H9 (cell line): ENCODE measurements around the gene C7orf57. TPM values are rescaled to one million over a fixed set of nuclear protein-coding genes. Genes with fewer than 3 reads are reported as not detected.

Experiments used
- DNase-seq: peaks from one replicate; pipeline ENCODE4 v3.0.0-alpha.2; 2017
- H2AFZ ChIP-seq: one replicate; pipeline ENCODE4 v1.6.1; 2013; ENCODE audit warnings: mild to moderate bottlenecking, low read length, control low read depth, moderate library complexity
- H2AK5ac ChIP-seq: 2 replicates; pipeline ENCODE4 v1.6.1; 2013; ENCODE audit warnings: low read length, control low read depth, mixed read lengths; ENCODE audit not compliant: insufficient read length
- H2BK120ac ChIP-seq: one replicate; pipeline ENCODE4 v1.6.1; 2013; ENCODE audit warnings: low read depth, mild to moderate bottlenecking, low read length, control low read depth, inconsistent platforms; ENCODE audit not compliant: poor library complexity, severe bottlenecking
- H2BK12ac ChIP-seq: 2 replicates; pipeline ENCODE4 v1.6.1; 2013; ENCODE audit warnings: low read length, control low read depth, mixed read lengths, low read depth; ENCODE audit not compliant: insufficient read length
- H2BK15ac ChIP-seq: 2 replicates; pipeline ENCODE4 v1.6.1; 2013; ENCODE audit warnings: low read depth, low read length, control low read depth
- H2BK20ac ChIP-seq: one replicate; pipeline ENCODE4 v1.6.1; 2013; ENCODE audit warnings: low read depth, mild to moderate bottlenecking, low read length, control low read depth, inconsistent platforms; ENCODE audit not compliant: poor library complexity, severe bottlenecking
- H2BK5ac ChIP-seq: 2 replicates; pipeline ENCODE4 v1.6.1; 2013; ENCODE audit warnings: low read length, control low read depth, mixed read lengths; ENCODE audit not compliant: insufficient read length
- H3K14ac ChIP-seq: 2 replicates; pipeline ENCODE4 v1.6.1; 2013; ENCODE audit warnings: low read length, control low read depth; ENCODE audit not compliant: insufficient read depth
- H3K18ac ChIP-seq: 2 replicates; pipeline ENCODE4 v1.6.1; 2013; ENCODE audit warnings: low read depth, mild to moderate bottlenecking, mixed read lengths, low read length, control low read depth; ENCODE audit not compliant: insufficient read length
- H3K23ac ChIP-seq: 2 replicates; pipeline ENCODE4 v1.6.1; 2013; ENCODE audit warnings: low read length, control low read depth, mixed read lengths, low read depth; ENCODE audit not compliant: insufficient read length
- H3K23me2 ChIP-seq: 2 replicates; pipeline ENCODE4 v1.6.1; 2013; ENCODE audit warnings: low read depth, mild to moderate bottlenecking, mixed read lengths, low read length, control low read depth; ENCODE audit not compliant: insufficient read length, poor library complexity, severe bottlenecking
- H3K27ac ChIP-seq: 2 replicates; pipeline ENCODE4 v1.5.1; 2013; ENCODE audit warnings: low read length, control low read depth, mixed read lengths, low read depth; ENCODE audit not compliant: insufficient read length
- H3K27me3 ChIP-seq: 2 replicates; pipeline ENCODE4 v1.6.1; 2013; ENCODE audit warnings: low read length, control low read depth, inconsistent platforms; ENCODE audit not compliant: insufficient read depth
- H3K4ac ChIP-seq: 2 replicates; pipeline ENCODE4 v1.6.1; 2013; ENCODE audit warnings: low read depth, mild to moderate bottlenecking, control low read depth, inconsistent platforms, low read length, moderate library complexity
- H3K4me1 ChIP-seq: 2 replicates; pipeline ENCODE4 v1.6.1; 2013; ENCODE audit warnings: low read length, control low read depth, inconsistent platforms; ENCODE audit not compliant: insufficient read depth
- H3K4me2 ChIP-seq: 2 replicates; pipeline ENCODE4 v1.6.1; 2013; ENCODE audit warnings: low read length, control low read depth, mixed read lengths; ENCODE audit not compliant: insufficient read length, insufficient read depth
- H3K56ac ChIP-seq: 2 replicates; pipeline ENCODE4 v1.6.1; 2013; ENCODE audit warnings: low read depth, mild to moderate bottlenecking, mixed read lengths, low read length, control low read depth; ENCODE audit not compliant: insufficient read length
- H3K79me1 ChIP-seq: 2 replicates; pipeline ENCODE4 v1.6.1; 2013; ENCODE audit warnings: low read depth, mild to moderate bottlenecking, moderate library complexity, low read length, control low read depth, inconsistent platforms; ENCODE audit not compliant: insufficient read depth, poor library complexity, severe bottlenecking
- H3K79me2 ChIP-seq: 2 replicates; pipeline ENCODE4 v1.6.1; 2013; ENCODE audit warnings: low read length, control low read depth, inconsistent platforms; ENCODE audit not compliant: insufficient read depth
- H3K9ac ChIP-seq: 2 replicates; pipeline ENCODE4 v1.6.1; 2013; ENCODE audit warnings: low read length, control low read depth, mixed read lengths; ENCODE audit not compliant: insufficient read length; ENCODE audit errors: extremely low read depth
- H3K9me3 ChIP-seq: one replicate; pipeline ENCODE4 v1.6.1; 2013; ENCODE audit warnings: low read depth, low read length, inconsistent platforms; ENCODE audit not compliant: control insufficient read depth
- H3T11ph ChIP-seq: one replicate; pipeline ENCODE4 v1.6.1; 2013; ENCODE audit warnings: mild to moderate bottlenecking, low read length, control low read depth, inconsistent platforms
- H4K20me1 ChIP-seq: one replicate; pipeline ENCODE4 v1.6.1; 2013; ENCODE audit not compliant: control insufficient read depth, insufficient read length, insufficient read depth
- H4K5ac ChIP-seq: 2 replicates; pipeline ENCODE4 v1.6.1; 2013; ENCODE audit warnings: low read depth, mild to moderate bottlenecking, mixed read lengths, low read length, control low read depth; ENCODE audit not compliant: insufficient read length
- H4K8ac ChIP-seq: replicated peaks from 2 replicates; pipeline ENCODE4 v1.6.1; 2013; ENCODE audit warnings: low read length, control low read depth, mixed read lengths, low read depth; ENCODE audit not compliant: insufficient read length
- H4K91ac ChIP-seq: 2 replicates; pipeline ENCODE4 v1.6.1; 2013; ENCODE audit warnings: low read depth, mild to moderate bottlenecking, moderate library complexity, mixed read lengths, low read length, control low read depth; ENCODE audit not compliant: insufficient read length
- H3K27ac Mint-ChIP-seq, 3 experiments: 2 replicates in 2 of 3; 3 replicates in 1 of 3; pipeline ENCODE4 v1.8.0; 2020 to 2021; ENCODE audit warnings: mixed read lengths in 3 of 3, mild to moderate bottlenecking in 1 of 3, moderate library complexity in 1 of 3
- H3K27me3 Mint-ChIP-seq: 2 replicates; pipeline ENCODE4 v1.8.0; 2021; ENCODE audit warnings: low read depth, mild to moderate bottlenecking, moderate library complexity, mixed read lengths
- H3K36me3 Mint-ChIP-seq, 3 experiments: 2 replicates in 2 of 3; 3 replicates in 1 of 3; pipeline ENCODE4 v1.8.0; 2020 to 2021; ENCODE audit warnings: low read depth in 3 of 3, mixed read lengths in 3 of 3; ENCODE audit not compliant: insufficient read depth in 1 of 3
- H3K4me1 Mint-ChIP-seq, 2 experiments: 2 replicates each; pipeline ENCODE4 v1.8.0; 2020; ENCODE audit warnings: mixed read lengths in 2 of 2
- H3K4me3 Mint-ChIP-seq, 2 experiments: 2 replicates in 1 of 2; 3 replicates in 1 of 2; pipeline ENCODE4 v1.8.0; 2020 to 2021; ENCODE audit warnings: mild to moderate bottlenecking in 2 of 2, mixed read lengths in 2 of 2, moderate library complexity in 1 of 2
- H3K9me3 Mint-ChIP-seq, 2 experiments: 2 replicates in 1 of 2; 3 replicates in 1 of 2; pipeline ENCODE4 v1.8.0; 2020; ENCODE audit warnings: mild to moderate bottlenecking in 2 of 2, mixed read lengths in 2 of 2, moderate library complexity in 1 of 2
- WGBS: extraction: QIAGEN DNeasy Blood & Tissue Kit; methylation state at CpG from one replicate; pipeline ENCODE4 v1.1.7; 2013; ENCODE audit warnings: missing lambda C conversion rate, low lambda C conversion rate, mixed read lengths; ENCODE audit not compliant: insufficient read length; ENCODE audit errors: extremely low coverage; 5-methylcytosine and 5-hydroxymethylcytosine counted together
- total RNA-seq: library from RNA; stranded (reverse); gene quantifications from 2 replicates; pipeline ENCODE4 v1.2.1, GENCODE V29; 2021
- TF ChIP-seq, protein P1 (sequence below): fragments of 200-600 bp; sonication (generic); conservative IDR thresholded peaks from 3 replicates; pipeline ENCODE4 v1.8.0; 2021; ENCODE audit warnings: antibody characterized with exemption, mild to moderate bottlenecking

C7orf57 gene
- total RNA-seq, 1 experiment from 2014 or later = not detected

DNA sequence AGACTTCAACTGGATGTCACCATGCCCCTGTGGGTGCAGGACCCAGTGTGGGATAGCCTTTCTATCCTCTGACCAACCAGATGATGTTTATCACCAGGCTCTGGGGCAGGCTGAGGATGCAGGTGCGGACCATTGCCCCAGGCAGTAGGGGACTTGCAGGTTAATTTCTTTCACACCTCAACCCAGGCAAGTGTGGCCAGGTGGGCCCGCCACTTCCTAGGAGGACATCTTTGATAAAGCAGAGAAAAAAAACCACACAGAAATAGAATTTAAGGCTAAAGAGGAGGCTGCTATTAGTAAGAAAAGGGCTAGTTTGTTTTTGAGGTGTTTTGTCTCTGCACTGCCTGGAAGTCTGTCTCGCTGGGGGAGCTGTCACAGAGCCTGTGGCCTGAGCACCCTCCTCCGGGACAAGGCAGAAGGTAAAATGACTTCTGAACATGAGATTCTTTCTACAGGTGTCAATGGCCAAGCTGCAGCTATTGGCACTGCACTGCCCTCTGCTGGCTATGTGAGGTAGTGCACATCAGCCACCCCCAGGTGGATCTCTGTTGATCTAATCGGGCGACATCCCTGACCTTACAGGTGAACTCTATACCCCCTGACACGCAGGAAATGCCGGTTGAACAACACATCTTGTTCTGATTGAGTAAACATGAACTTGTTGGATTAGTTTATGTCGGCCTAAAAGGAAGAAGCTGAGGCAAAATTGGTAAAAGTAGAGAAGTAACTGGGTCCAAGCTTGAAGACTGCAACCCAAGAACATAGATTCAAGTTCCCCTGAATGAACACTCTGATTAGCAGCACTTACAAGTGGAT lies 74.7 kb downstream of the C7orf57 start:
- Mint-ChIP-seq H3K27ac (no peak overlapping the region; a peak in 1 of 7 replicates), H3K9me3 (no peaks in the 10 kb centered on the region; a peak in 1 of 5 replicates), H3K27me3 (no peaks in the 10 kb centered on the region; the same call in 1 of the 2 replicates), H3K36me3 (peaks cover 14 to 39% (median 32%) of the 10 kb centered on the region in 3 experiments), H3K4me1 (peaks cover 15 to 26% of the 10 kb centered on the region in 2 experiments), H3K4me3 (no peak overlapping the region)
- TF ChIP-seq, protein P1, sequence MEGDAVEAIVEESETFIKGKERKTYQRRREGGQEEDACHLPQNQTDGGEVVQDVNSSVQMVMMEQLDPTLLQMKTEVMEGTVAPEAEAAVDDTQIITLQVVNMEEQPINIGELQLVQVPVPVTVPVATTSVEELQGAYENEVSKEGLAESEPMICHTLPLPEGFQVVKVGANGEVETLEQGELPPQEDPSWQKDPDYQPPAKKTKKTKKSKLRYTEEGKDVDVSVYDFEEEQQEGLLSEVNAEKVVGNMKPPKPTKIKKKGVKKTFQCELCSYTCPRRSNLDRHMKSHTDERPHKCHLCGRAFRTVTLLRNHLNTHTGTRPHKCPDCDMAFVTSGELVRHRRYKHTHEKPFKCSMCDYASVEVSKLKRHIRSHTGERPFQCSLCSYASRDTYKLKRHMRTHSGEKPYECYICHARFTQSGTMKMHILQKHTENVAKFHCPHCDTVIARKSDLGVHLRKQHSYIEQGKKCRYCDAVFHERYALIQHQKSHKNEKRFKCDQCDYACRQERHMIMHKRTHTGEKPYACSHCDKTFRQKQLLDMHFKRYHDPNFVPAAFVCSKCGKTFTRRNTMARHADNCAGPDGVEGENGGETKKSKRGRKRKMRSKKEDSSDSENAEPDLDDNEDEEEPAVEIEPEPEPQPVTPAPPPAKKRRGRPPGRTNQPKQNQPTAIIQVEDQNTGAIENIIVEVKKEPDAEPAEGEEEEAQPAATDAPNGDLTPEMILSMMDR = peak; percentile 99
- H4K91ac ChIP-seq = no peak overlapping the region
- no peak overlapping the region for H3K18ac ChIP-seq
- H3K9me3 ChIP-seq = no peaks in the 10 kb centered on the region
- H3K23ac ChIP-seq = no peak overlapping the region
- no peaks in the 10 kb centered on the region for H3K23me2 ChIP-seq
- H2BK15ac ChIP-seq = no peak overlapping the region
- H3K4ac ChIP-seq = no peak overlapping the region
- H3K27ac ChIP-seq = no peak overlapping the region
- no peaks in the 10 kb centered on the region for H3K27me3 ChIP-seq
- no peak overlapping the region for H2BK5ac ChIP-seq
- H3K79me2 ChIP-seq = no peaks in the 10 kb centered on the region
- H2BK20ac ChIP-seq = no peak overlapping the region
- H4K20me1 ChIP-seq = no peaks in the 10 kb centered on the region
- no peak overlapping the region for H4K5ac ChIP-seq
- no peak overlapping the region for H3T11ph ChIP-seq
- H3K79me1 ChIP-seq = no peaks in the 10 kb centered on the region
- no peak overlapping the region for H2AK5ac ChIP-seq
- H2BK12ac ChIP-seq = no peak overlapping the region
- peak; percentile 85 for DNase-seq
- no CpG with 5 or more reads among the region's 9 CpGs for WGBS
- no peaks in the 10 kb centered on the region for H3K4me1 ChIP-seq
- no peak overlapping the region for H2AFZ ChIP-seq
- no peak overlapping the region for H3K4me2 ChIP-seq
- no peak overlapping the region for H2BK120ac ChIP-seq
- no peak overlapping the region for H3K56ac ChIP-seq
- H3K9ac ChIP-seq = no peak overlapping the region
- H4K8ac ChIP-seq = no peak overlapping the region
- no peak overlapping the region for H3K14ac ChIP-seq
